Esophagus muscularis mucosa (tissue), 4 donors: ENCODE data around the gene KIF17.

Source experiments
- CTCF ChIP-seq, 3 experiments: fragments of 200-600 bp in 2 of 3; fragments of 450-650 bp in 1 of 3; sonication (generic) in 2 of 3; IDR thresholded peaks; one replicate each; pipeline ENCODE4 v1.5.1; 2017 to 2019; ENCODE audit warnings: antibody characterized with exemption in 3 of 3, mild to moderate bottlenecking in 2 of 3, moderate library complexity in 1 of 3
- EP300 ChIP-seq: sonication (generic); formaldehyde crosslinking; IDR thresholded peaks from one replicate; pipeline ENCODE4 v1.6.1; 2017; ENCODE audit warnings: antibody characterized with exemption
- POLR2AphosphoS5 ChIP-seq, 2 donors: sonication (generic); formaldehyde crosslinking; IDR thresholded peaks; one replicate each; pipeline ENCODE4 v1.6.1; 2017; ENCODE audit warnings: antibody characterized with exemption in 2 of 2

GRCh38 chr1:20633190-20634064 lies 84.4 kb downstream of the KIF17 start, which contains the start of gene PINK1:
- TF ChIP-seq CTCF (IDR thresholded peaks at IDR 0.05) (peak; percentile 99 to 100 (median 99)), EP300 (no peak), POLR2AphosphoS5 (IDR thresholded peaks at IDR 0.05) (peak; percentile 85 to 88)
